K562 (cell line): ENCODE data around the gene SS18L1.
"Not testable (repeated sequence)": the region's sequence is repeated elsewhere in the genome, so short reads cannot be mapped to it uniquely, and the experiment has no call there.

Experiments used
- MEIS2 ChIP-seq: fragments of 450-650 bp; IDR thresholded peaks from 2 replicates; pipeline ENCODE4 v1.6.1; 2014; ENCODE audit warnings: mild to moderate bottlenecking; ENCODE audit not compliant: partially characterized antibody
- MTA2 ChIP-seq: fragments of 450-650 bp; IDR thresholded peaks from 2 replicates; pipeline ENCODE4 v1.6.1; 2016; ENCODE audit warnings: low read depth
- SMAD4 ChIP-seq: fragments of 250-450 bp; sonication (Bioruptor Pico); conservative IDR thresholded peaks from 2 replicates; pipeline ENCODE4 v1.8.0; 2021; ENCODE audit warnings: inconsistent platforms, mild to moderate bottlenecking, moderate library complexity

DNA sequence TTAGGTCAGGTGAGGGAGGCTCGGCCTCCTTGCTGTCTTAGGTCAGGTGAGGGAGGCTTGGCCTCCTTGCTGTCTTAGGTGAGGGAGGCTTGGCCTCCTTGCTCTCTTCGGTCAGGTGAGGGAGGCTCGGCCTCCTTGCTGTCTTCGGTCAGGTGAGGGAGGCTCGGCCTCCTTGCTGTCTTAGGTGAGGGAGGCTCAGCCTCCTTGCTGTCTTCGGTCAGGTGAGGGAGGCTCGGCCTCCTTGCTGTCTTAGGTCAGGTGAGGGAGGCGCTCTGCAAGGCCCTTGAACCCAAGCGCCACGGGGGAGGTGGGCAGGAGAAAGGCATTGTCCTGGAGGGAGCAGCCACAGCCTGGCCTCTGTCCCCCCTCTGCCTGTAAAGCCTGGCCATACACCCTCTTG lies 4.8 kb downstream of the SS18L1 start:
- not testable (repeated sequence) for TF ChIP-seq SMAD4, MEIS2, MTA2
